ENCODE measurements around the gene SLC25A42. TPM values are rescaled to one million over a fixed set of nuclear protein-coding genes. Genes with fewer than 3 reads are reported as not detected.

SLC25A42 gene
- total RNA-seq, 4 donors from 2014 or later, result 4.6 to 13.9 (median 7.4) TPM

DNA sequence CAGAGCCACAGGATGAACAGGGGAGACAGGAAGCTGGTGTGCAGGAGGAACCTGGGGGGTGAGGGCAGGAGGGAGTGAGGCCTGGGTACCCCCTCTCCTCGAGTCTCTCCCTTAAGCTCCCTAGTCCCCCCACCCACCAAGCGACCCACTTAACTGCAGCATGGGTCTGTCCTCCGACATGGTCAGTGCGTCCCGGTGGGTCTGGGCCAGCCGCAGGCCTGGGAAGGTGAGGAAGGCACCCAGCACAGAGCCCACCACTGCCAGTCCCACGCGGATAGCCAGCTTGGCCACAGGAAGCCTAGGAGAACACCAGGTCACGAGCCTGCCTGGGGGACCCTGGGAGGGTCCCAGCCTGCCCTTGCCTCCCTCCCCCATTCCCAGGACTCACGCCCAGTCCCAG lies 57.6 kb downstream of the SLC25A42 start:
- TF ChIP-seq POLR2A (IDR thresholded peaks at IDR 0.05), result no peak
- TF ChIP-seq, protein P1, sequence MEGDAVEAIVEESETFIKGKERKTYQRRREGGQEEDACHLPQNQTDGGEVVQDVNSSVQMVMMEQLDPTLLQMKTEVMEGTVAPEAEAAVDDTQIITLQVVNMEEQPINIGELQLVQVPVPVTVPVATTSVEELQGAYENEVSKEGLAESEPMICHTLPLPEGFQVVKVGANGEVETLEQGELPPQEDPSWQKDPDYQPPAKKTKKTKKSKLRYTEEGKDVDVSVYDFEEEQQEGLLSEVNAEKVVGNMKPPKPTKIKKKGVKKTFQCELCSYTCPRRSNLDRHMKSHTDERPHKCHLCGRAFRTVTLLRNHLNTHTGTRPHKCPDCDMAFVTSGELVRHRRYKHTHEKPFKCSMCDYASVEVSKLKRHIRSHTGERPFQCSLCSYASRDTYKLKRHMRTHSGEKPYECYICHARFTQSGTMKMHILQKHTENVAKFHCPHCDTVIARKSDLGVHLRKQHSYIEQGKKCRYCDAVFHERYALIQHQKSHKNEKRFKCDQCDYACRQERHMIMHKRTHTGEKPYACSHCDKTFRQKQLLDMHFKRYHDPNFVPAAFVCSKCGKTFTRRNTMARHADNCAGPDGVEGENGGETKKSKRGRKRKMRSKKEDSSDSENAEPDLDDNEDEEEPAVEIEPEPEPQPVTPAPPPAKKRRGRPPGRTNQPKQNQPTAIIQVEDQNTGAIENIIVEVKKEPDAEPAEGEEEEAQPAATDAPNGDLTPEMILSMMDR (IDR thresholded peaks at IDR 0.05), result no peak
- DNase-seq (ENCODE audit: low spot score in 2 of 2), result no peak
- intact Hi-C loops (cut with DNase I; ENCODE audit: low total_unique reads), result no loop called here
- H3K4me3 ChIP-seq (ENCODE audit: low read depth, poor library complexity, severe bottlenecking), result no peak overlapping the region
- WGBS, 2 donors, result 88 to 95% methylated on average over 10 of the region's 10 CpGs

DNA sequence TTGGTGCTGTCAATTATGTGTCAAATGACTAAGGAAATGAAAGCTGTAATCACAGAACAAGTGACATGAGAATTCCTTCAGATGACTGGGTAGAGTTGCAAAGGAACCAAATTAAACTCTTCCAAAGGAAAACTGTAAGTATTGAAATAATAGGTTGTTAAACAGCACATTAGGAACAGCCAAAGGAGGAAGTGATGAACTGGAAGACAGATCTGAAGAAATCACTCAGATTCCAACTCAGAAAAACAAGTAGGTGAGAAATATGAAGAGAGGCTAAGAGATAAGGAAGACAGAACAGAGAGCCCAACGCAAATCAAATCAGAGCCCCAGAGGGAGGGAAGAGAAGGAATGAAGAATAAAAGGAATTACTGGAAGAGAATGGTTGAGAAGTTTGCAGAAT lies 59.1 kb downstream of the SLC25A42 start:
- H3K4me3 ChIP-seq (ENCODE audit: low read depth, poor library complexity, severe bottlenecking), result no peak overlapping the region
- intact Hi-C loops (cut with DNase I; ENCODE audit: low total_unique reads), result no loop called here
- DNase-seq (ENCODE audit: low spot score in 2 of 2), result no peak
- TF ChIP-seq POLR2A (IDR thresholded peaks at IDR 0.05), result no peak
- TF ChIP-seq, protein P1 (IDR thresholded peaks at IDR 0.05), result no peak
- 88 to 100% methylated on average over 1 of the region's 1 CpG for WGBS, 2 donors

DNA sequence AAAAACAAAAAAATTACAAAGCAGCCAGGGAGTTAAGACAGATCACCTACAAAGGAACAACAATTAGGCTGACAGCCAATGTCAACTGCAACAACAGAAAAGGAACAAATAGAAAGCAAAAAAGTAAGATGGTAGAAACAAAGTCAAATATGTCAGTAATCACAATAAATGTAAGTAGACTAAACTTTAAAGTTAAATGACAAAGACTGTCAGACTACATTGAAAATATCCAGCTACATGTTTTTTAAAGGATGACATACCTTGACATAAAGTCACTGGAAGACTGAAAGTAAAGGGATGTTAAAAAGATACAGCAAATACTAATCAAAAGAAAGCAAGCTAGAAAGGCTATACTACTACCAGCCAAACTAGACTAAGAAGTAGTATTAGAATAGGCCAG lies 59.6 kb downstream of the SLC25A42 start:
- DNase-seq (ENCODE audit: low spot score in 2 of 2), result no peak
- no peak overlapping the region for H3K4me3 ChIP-seq (ENCODE audit: low read depth, poor library complexity, severe bottlenecking)
- TF ChIP-seq POLR2A (IDR thresholded peaks at IDR 0.05), result no peak
- TF ChIP-seq, protein P1 (IDR thresholded peaks at IDR 0.05), result no peak
- intact Hi-C loops (cut with DNase I; ENCODE audit: low total_unique reads), result no loop called here

DNA sequence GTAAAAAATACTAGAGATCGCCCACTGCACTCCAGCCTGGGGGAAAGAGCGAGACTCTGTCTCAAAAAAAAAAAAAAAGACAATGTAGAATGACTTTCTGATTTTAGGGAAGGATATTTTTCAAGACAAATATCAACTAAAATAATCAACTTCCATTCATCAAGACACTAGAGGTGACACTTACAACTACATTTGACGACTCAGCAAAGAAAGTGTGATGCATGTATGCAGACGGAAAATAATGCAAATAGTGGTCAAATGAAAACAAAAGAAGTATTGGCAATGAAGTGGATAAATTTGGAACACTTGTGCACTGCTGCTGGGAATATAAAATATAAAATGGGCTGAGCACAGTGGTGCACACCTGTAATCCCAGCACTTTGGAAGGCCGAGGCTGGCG lies 62.3 kb downstream of the SLC25A42 start:
- intact Hi-C loops (cut with DNase I; ENCODE audit: low total_unique reads), result no loop called here
- no peak overlapping the region for H3K4me3 ChIP-seq (ENCODE audit: low read depth, poor library complexity, severe bottlenecking)
- DNase-seq (ENCODE audit: low spot score in 2 of 2), result no peak
- 94 to 96% methylated on average over 6 of the region's 6 CpGs for WGBS, 2 donors
- no peak for TF ChIP-seq POLR2A (IDR thresholded peaks at IDR 0.05)
- TF ChIP-seq, protein P1 (IDR thresholded peaks at IDR 0.05), result no peak

GRCh38 chr19:19131989-19132388 lies 68.2 kb downstream of the SLC25A42 start:
- WGBS, 2 donors, result 79 to 88% methylated on average over 3 of the region's 3 CpGs
- intact Hi-C loops (cut with DNase I; ENCODE audit: low total_unique reads), result no loop called here
- no peak overlapping the region for H3K4me3 ChIP-seq (ENCODE audit: low read depth, poor library complexity, severe bottlenecking)
- no peak for DNase-seq (ENCODE audit: low spot score in 2 of 2)
- no peak for TF ChIP-seq POLR2A (IDR thresholded peaks at IDR 0.05)
- TF ChIP-seq, protein P1 (IDR thresholded peaks at IDR 0.05), result no peak

DNA sequence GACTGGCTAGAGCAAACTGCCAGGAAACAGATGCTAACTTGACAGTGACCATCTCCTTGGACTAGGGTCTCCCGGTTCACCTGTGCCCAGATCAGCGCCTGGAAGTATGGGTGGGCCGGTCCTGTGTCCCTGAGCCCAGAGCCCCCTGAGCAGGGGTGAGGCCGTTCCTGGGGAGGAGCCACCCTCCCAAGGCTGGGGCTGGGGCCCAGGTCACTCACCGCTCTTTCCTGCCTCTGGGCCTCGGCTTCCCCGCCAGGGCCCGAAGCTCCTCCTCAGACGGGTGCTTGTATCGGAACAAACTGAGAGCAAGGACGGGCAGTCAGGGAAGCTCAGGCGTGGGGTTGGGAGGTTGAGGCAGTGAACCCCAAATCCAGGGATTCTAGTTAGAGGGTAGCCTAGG lies 69.1 kb downstream of the SLC25A42 start:
- no peak for DNase-seq (ENCODE audit: low spot score in 2 of 2)
- 98% methylated on average over 9 to 12 of the region's 12 CpGs for WGBS, 2 donors
- H3K4me3 ChIP-seq (ENCODE audit: low read depth, poor library complexity, severe bottlenecking), result no peak overlapping the region
- intact Hi-C loops (cut with DNase I; ENCODE audit: low total_unique reads), result no loop called here
- TF ChIP-seq, protein P1 (IDR thresholded peaks at IDR 0.05), result no peak
- no peak for TF ChIP-seq POLR2A (IDR thresholded peaks at IDR 0.05)
